ENCODE results near the gene PREX1.

PREX1 gene

DNA sequence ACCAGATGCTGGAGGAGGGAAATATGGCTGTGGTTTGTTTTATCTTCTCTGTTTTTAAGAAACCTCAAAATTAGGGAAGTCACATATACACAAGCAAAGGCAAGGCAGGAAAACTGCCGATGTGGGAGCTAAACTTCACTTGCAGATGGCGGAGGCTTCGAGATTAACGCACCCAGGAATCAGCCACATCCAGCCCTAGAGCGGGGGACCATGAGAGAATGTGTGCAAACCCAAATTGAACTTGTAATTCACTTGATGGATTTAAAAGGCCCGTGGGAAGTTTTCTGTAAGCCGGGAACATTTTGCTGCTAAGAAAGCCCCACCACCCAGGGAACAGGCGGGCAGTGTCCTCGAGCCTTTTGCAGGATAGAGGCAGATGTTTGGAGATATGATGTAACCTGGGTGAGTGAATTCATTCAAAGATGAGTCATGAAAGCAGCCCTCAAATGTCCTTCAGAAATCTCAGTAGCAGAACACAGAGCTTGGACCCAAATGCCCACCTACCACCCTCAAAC, 39.9 kb downstream of the PREX1 start:
- Histone ChIP-seq H3K9me3 (ENCODE audit: control insufficient read depth in 2 of 2, low read length in 2 of 2) (no peaks in the 10 kb centered on the region), H3K9ac (ENCODE audit: low read depth in 1 of 2, low read length in 2 of 2) (no peak overlapping the region), H3K4me1 (ENCODE audit: control insufficient read depth in 2 of 2, insufficient read depth in 2 of 2, low read length in 2 of 2) (peaks cover 6 to 11% of the 10 kb centered on the region in 2 donors), H3K27me3 (ENCODE audit: control insufficient read depth in 2 of 2, insufficient read depth in 2 of 2, low read length in 2 of 2) (no peaks in the 10 kb centered on the region), H3K36me3 (ENCODE audit: control insufficient read depth in 2 of 2, insufficient read depth in 2 of 2, low read length in 2 of 2) (no peaks in the 10 kb centered on the region), H3K4me3 (ENCODE audit: low read length in 2 of 2) (no peak overlapping the region), H3K27ac (ENCODE audit: low read depth in 2 of 2, low read length in 2 of 2) (peak overlapping the region in 1 of 2 donors; percentile 43)

DNA sequence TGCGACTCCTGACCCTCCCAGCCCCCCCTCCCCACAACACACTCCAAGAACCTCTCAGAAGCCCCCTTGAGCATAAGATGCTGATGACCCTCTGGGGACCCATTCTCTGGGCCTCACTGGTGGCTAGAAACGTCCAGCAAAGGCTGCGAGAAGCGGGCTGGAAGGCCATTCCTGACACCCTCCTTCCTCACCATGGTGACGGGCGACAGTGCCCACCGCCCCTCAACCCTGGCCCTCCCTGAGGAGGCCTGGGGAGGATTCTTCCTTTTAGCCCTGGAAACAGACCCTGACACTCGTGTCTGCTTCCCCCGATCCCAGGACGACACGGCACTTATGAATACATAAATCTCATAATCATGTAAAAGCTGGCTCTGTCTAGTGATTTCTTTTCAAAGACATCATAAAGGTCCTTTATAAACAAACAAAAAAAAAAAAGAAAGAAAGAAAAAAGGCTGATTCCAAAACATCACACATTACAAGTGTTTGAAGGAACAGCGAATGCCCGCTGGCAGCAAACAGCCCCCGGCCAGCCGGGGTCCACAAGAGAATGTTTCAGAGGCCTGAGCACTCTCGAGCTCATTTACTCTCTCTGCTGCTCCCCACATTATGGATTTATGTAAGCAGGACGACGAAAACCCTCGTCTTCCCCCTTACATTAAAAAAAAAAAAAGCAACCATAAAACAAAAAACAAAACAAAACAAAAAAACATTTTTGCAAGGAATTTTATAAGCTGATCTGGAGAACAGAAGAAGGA, 40.7 kb downstream of the PREX1 start:
- no peaks in the 10 kb centered on the region for H3K27me3 ChIP-seq (ENCODE audit: control insufficient read depth in 2 of 2, insufficient read depth in 2 of 2, low read length in 2 of 2)
- H3K4me3 ChIP-seq (ENCODE audit: low read length in 2 of 2): no peak overlapping the region
- H3K36me3 ChIP-seq (ENCODE audit: control insufficient read depth in 2 of 2, insufficient read depth in 2 of 2, low read length in 2 of 2): no peaks in the 10 kb centered on the region
- H3K4me1 ChIP-seq (ENCODE audit: control insufficient read depth in 2 of 2, insufficient read depth in 2 of 2, low read length in 2 of 2): peaks cover 6 to 11% of the 10 kb centered on the region in 2 donors
- no peaks in the 10 kb centered on the region for H3K9me3 ChIP-seq (ENCODE audit: control insufficient read depth in 2 of 2, low read length in 2 of 2)
- peak overlapping the region in 1 of 2 donors; percentile 32 for H3K27ac ChIP-seq (ENCODE audit: low read depth in 2 of 2, low read length in 2 of 2)
- no peak overlapping the region for H3K9ac ChIP-seq (ENCODE audit: low read depth in 1 of 2, low read length in 2 of 2)

DNA sequence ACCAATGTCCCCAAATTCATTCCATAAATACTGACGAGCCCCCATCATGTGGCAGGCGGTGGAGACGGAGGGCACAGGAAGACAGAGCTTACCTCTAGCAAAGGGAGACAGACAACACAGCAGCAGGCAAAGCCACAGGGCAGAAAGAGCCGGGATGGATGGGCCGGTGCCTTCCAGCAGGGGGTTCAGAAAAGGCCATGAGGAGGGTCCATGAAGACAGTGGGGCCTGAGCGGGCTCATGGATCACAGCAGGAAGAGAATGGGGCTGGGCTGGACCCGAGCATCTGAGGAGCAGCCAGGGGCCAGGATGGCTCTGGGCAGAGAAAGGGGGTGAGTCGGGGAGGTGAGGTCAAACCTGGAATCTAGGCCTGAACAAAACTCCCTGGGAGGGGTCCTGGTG, 42.0 kb downstream of the PREX1 start:
- Histone ChIP-seq H3K27me3 (ENCODE audit: control insufficient read depth in 2 of 2, insufficient read depth in 2 of 2, low read length in 2 of 2) (no peaks in the 10 kb centered on the region), H3K27ac (ENCODE audit: low read depth in 2 of 2, low read length in 2 of 2) (no peak overlapping the region), H3K4me3 (ENCODE audit: low read length in 2 of 2) (no peak overlapping the region), H3K9ac (ENCODE audit: low read depth in 1 of 2, low read length in 2 of 2) (no peak overlapping the region), H3K36me3 (ENCODE audit: control insufficient read depth in 2 of 2, insufficient read depth in 2 of 2, low read length in 2 of 2) (no peaks in the 10 kb centered on the region), H3K9me3 (ENCODE audit: control insufficient read depth in 2 of 2, low read length in 2 of 2) (no peaks in the 10 kb centered on the region), H3K4me1 (ENCODE audit: control insufficient read depth in 2 of 2, insufficient read depth in 2 of 2, low read length in 2 of 2) (peaks cover 0 to 4% of the 10 kb centered on the region in 2 donors)

DNA sequence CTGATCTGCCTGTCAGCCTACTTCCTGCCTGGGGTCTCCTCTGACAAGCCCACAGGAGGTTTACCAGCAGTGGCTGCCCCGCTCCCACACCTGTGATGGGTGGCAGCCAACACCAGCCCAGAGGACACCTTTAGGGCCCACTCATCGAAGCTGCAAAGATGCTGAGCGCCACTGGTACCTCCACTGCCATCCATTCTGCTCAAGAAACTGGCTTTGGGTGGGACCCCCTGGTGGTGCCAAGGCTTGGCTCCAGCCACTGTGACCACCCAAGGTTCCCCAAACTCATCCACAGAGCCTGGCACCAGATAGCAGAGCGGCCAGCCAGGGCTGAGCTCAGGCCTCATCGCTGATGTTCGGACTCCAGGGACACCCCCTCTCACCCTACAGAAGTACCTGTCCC, 42.5 kb downstream of the PREX1 start:
- Histone ChIP-seq H3K4me3 (ENCODE audit: low read length in 2 of 2) (no peak overlapping the region), H3K4me1 (ENCODE audit: control insufficient read depth in 2 of 2, insufficient read depth in 2 of 2, low read length in 2 of 2) (peaks cover 0 to 4% of the 10 kb centered on the region in 2 donors), H3K9ac (ENCODE audit: low read depth in 1 of 2, low read length in 2 of 2) (no peak overlapping the region), H3K9me3 (ENCODE audit: control insufficient read depth in 2 of 2, low read length in 2 of 2) (no peaks in the 10 kb centered on the region), H3K27me3 (ENCODE audit: control insufficient read depth in 2 of 2, insufficient read depth in 2 of 2, low read length in 2 of 2) (no peaks in the 10 kb centered on the region), H3K36me3 (ENCODE audit: control insufficient read depth in 2 of 2, insufficient read depth in 2 of 2, low read length in 2 of 2) (no peaks in the 10 kb centered on the region), H3K27ac (ENCODE audit: low read depth in 2 of 2, low read length in 2 of 2) (no peak overlapping the region)

DNA sequence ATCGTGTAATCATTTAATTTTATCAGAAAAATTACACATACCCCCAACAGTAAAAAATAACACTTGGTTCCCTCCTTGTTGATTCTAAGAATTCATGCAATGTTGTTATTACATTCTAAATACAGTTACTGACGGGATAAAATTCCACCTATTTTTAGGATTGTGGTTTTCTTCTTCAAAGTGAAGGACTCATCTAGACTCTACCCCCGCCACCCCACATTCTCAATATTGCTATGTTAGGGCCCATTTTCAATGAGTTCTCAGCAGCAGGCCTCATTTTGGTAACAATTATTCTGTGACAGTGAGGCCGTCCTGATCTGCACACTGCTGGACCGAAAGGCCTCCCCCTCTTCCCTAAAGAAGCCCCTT, 43.5 kb downstream of the PREX1 start:
- H3K4me1 ChIP-seq (ENCODE audit: control insufficient read depth in 2 of 2, insufficient read depth in 2 of 2, low read length in 2 of 2): peaks cover 0 to 4% of the 10 kb centered on the region in 2 donors
- no peaks in the 10 kb centered on the region for H3K9me3 ChIP-seq (ENCODE audit: control insufficient read depth in 2 of 2, low read length in 2 of 2)
- H3K27me3 ChIP-seq (ENCODE audit: control insufficient read depth in 2 of 2, insufficient read depth in 2 of 2, low read length in 2 of 2): no peaks in the 10 kb centered on the region
- no peaks in the 10 kb centered on the region for H3K36me3 ChIP-seq (ENCODE audit: control insufficient read depth in 2 of 2, insufficient read depth in 2 of 2, low read length in 2 of 2)
- no peak overlapping the region for H3K9ac ChIP-seq (ENCODE audit: low read depth in 1 of 2, low read length in 2 of 2)
- H3K27ac ChIP-seq (ENCODE audit: low read depth in 2 of 2, low read length in 2 of 2): no peak overlapping the region
- H3K4me3 ChIP-seq (ENCODE audit: low read length in 2 of 2): no peak overlapping the region

DNA sequence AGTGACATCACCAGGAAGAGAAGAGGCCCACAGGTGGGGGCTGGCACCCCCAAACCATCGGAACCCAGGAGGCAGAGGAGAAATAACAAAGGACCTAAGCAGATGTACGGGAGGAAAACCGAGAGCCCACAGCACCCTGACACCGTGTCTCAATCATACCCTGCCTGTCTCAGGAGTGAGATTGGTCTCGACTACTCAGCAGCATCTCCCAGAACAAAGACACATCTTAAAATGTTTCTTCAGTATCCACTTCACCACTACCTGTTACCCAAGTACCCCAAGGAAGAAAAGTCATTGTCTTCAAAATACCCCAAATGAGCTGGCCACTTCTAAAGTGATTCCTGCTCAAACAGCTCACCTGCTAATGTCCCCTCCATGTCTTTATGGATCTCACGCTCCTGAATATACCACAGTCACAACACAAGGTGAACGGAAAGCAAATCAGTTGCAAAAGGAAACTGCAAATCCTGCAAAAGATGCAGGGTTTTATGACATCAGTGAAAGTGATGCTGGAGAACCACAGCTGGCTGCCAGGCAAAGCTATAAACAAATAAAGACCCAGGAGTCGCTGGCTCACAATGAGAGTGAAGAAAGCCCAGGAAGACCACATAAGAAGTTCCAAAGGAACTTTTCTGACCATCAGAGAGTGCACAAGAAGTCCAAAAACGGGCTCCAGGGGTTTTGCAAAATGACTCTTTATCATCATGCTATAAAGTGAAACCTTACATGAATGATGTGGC, 44.1 kb downstream of the PREX1 start:
- Histone ChIP-seq H3K4me1 (ENCODE audit: control insufficient read depth in 2 of 2, insufficient read depth in 2 of 2, low read length in 2 of 2) (peaks cover 0 to 4% of the 10 kb centered on the region in 2 donors), H3K9ac (ENCODE audit: low read depth in 1 of 2, low read length in 2 of 2) (no peak overlapping the region), H3K27ac (ENCODE audit: low read depth in 2 of 2, low read length in 2 of 2) (no peak overlapping the region)

DNA sequence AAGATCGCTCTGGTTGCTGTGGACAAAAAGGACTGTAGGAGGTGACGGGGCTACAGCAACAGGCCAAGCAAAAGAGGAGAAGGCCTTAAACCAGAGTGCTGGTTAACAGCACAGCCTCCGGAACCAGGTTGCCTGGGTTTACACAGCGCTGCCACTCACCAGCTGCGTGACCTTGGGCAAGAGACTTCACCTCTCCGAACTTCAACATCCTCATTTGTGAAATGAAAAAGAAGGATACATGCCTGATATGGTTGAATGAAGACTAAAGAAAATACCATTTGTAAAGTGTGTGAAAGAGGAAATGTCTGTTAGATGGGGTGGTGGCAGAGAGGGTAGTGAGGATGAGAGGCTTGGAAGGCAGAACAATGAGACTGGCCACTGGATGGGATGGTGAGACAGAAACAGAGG, 44.9 kb downstream of the PREX1 start:
- H3K9ac ChIP-seq (ENCODE audit: low read depth in 1 of 2, low read length in 2 of 2): no peak overlapping the region
- H3K27me3 ChIP-seq (ENCODE audit: control insufficient read depth in 2 of 2, insufficient read depth in 2 of 2, low read length in 2 of 2): no peaks in the 10 kb centered on the region
- no peak overlapping the region for H3K27ac ChIP-seq (ENCODE audit: low read depth in 2 of 2, low read length in 2 of 2)
- peaks cover 0 to 4% of the 10 kb centered on the region in 2 donors for H3K4me1 ChIP-seq (ENCODE audit: control insufficient read depth in 2 of 2, insufficient read depth in 2 of 2, low read length in 2 of 2)
- no peaks in the 10 kb centered on the region for H3K9me3 ChIP-seq (ENCODE audit: control insufficient read depth in 2 of 2, low read length in 2 of 2)
- H3K36me3 ChIP-seq (ENCODE audit: control insufficient read depth in 2 of 2, insufficient read depth in 2 of 2, low read length in 2 of 2): no peaks in the 10 kb centered on the region
- no peak overlapping the region for H3K4me3 ChIP-seq (ENCODE audit: low read length in 2 of 2)

More for the DNA sequence above, 44.1 kb downstream of the PREX1 start:
- no peaks in the 10 kb centered on the region for H3K27me3 ChIP-seq (ENCODE audit: control insufficient read depth in 2 of 2, insufficient read depth in 2 of 2, low read length in 2 of 2)
- no peaks in the 10 kb centered on the region for H3K36me3 ChIP-seq (ENCODE audit: control insufficient read depth in 2 of 2, insufficient read depth in 2 of 2, low read length in 2 of 2)
- H3K4me3 ChIP-seq (ENCODE audit: low read length in 2 of 2): no peak overlapping the region
- no peaks in the 10 kb centered on the region for H3K9me3 ChIP-seq (ENCODE audit: control insufficient read depth in 2 of 2, low read length in 2 of 2)

DNA sequence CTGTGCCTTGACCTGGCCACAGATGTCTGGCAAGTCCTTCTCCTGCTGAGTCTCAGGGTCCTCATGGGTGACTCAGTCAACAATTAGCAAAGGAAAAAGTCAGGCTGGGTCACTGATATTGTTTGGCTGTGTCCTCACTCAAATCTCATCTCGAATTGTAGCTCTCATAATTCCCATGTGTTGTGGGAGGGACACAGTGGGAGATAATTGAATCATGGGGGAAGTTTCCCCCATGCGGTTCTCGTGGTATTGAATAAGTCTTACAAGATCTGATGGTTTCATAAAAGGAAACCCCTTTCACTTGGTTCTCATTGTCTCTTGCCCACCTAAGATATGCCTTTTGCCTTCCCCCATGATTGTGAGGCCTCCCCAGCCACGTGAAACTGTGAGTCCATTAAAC, 45.7 kb downstream of the PREX1 start:
- Histone ChIP-seq H3K9ac (ENCODE audit: low read depth in 1 of 2, low read length in 2 of 2) (no peak overlapping the region), H3K27ac (ENCODE audit: low read depth in 2 of 2, low read length in 2 of 2) (no peak overlapping the region), H3K4me1 (ENCODE audit: control insufficient read depth in 2 of 2, insufficient read depth in 2 of 2, low read length in 2 of 2) (peaks cover 0 to 3% of the 10 kb centered on the region in 2 donors), H3K27me3 (ENCODE audit: control insufficient read depth in 2 of 2, insufficient read depth in 2 of 2, low read length in 2 of 2) (no peaks in the 10 kb centered on the region), H3K36me3 (ENCODE audit: control insufficient read depth in 2 of 2, insufficient read depth in 2 of 2, low read length in 2 of 2) (no peaks in the 10 kb centered on the region), H3K9me3 (ENCODE audit: control insufficient read depth in 2 of 2, low read length in 2 of 2) (no peaks in the 10 kb centered on the region), H3K4me3 (ENCODE audit: low read length in 2 of 2) (no peak overlapping the region)

DNA sequence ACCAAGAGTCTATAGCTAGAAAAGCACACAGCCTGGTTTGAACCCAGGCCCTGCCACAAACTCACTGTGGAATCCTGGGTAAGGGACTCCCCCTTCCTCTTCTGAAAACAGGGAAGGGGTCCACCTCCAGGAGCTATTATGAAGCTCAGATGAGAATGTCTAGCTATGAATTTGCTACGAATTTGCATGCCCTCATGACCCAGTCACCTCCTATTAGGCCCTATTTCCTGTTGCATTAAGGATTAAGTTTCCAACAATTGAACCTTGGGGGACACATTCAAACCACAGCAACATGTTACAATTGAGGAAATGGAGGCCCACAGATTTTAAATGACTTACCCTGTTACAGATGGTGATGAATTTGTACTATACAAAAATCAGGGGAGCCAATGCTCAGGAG, 46.2 kb downstream of the PREX1 start:
- no peak overlapping the region for H3K9ac ChIP-seq (ENCODE audit: low read depth in 1 of 2, low read length in 2 of 2)
- H3K4me1 ChIP-seq (ENCODE audit: control insufficient read depth in 2 of 2, insufficient read depth in 2 of 2, low read length in 2 of 2): peaks cover 0 to 3% of the 10 kb centered on the region in 2 donors
- H3K27me3 ChIP-seq (ENCODE audit: control insufficient read depth in 2 of 2, insufficient read depth in 2 of 2, low read length in 2 of 2): no peaks in the 10 kb centered on the region
- H3K36me3 ChIP-seq (ENCODE audit: control insufficient read depth in 2 of 2, insufficient read depth in 2 of 2, low read length in 2 of 2): no peaks in the 10 kb centered on the region
- no peak overlapping the region for H3K27ac ChIP-seq (ENCODE audit: low read depth in 2 of 2, low read length in 2 of 2)
- H3K4me3 ChIP-seq (ENCODE audit: low read length in 2 of 2): no peak overlapping the region
- no peaks in the 10 kb centered on the region for H3K9me3 ChIP-seq (ENCODE audit: control insufficient read depth in 2 of 2, low read length in 2 of 2)

DNA sequence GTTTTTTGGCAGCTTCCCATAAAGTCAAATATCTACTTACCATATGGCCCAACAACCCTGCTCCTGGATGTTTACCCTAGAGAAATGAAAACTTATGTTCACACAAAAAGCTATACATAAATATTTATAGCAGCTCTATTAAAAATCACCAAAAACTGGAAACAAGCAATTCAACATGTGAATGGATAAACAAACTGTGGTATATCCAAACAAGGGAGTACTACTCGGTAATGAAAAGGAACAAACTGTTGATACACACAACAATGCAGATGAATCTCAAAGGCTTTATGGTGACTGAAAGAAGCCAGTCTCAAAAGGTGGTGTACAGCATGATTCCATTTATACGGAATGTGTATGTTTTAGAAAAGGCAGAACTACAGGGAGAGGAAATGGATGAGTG, 48.4 kb downstream of the PREX1 start:
- no peaks in the 10 kb centered on the region for H3K9me3 ChIP-seq (ENCODE audit: control insufficient read depth in 2 of 2, low read length in 2 of 2)
- no peak overlapping the region for H3K4me3 ChIP-seq (ENCODE audit: low read length in 2 of 2)
- H3K9ac ChIP-seq (ENCODE audit: low read depth in 1 of 2, low read length in 2 of 2): no peak overlapping the region
- no peaks in the 10 kb centered on the region for H3K27me3 ChIP-seq (ENCODE audit: control insufficient read depth in 2 of 2, insufficient read depth in 2 of 2, low read length in 2 of 2)
- peaks cover 6 to 7% of the 10 kb centered on the region in 2 donors for H3K4me1 ChIP-seq (ENCODE audit: control insufficient read depth in 2 of 2, insufficient read depth in 2 of 2, low read length in 2 of 2)
- no peak overlapping the region for H3K27ac ChIP-seq (ENCODE audit: low read depth in 2 of 2, low read length in 2 of 2)
- no peaks in the 10 kb centered on the region for H3K36me3 ChIP-seq (ENCODE audit: control insufficient read depth in 2 of 2, insufficient read depth in 2 of 2, low read length in 2 of 2)

Data from mucosa of rectum (tissue), 2 donors.